Spleen (tissue), 11 donors: ENCODE data around the gene CCDC7. TPM values are rescaled to one million over a fixed set of nuclear protein-coding genes. Genes with fewer than 3 reads are reported as not detected.

ENCODE experiments used
- DNase-seq: peaks from one replicate; pipeline ENCODE4 v3.0.0-alpha.2; 2020
- H3K27ac ChIP-seq, 8 donors: fragments of 200-600 bp; sonication (generic) in 7 of 8; 1 replicate in 4 of 8; 2 replicates in 4 of 8; pipeline versions ENCODE4 v1.5.0 to v1.8.0; 2016 to 2021; ENCODE audit warnings: inconsistent platforms in 4 of 8, mild to moderate bottlenecking in 4 of 8, moderate library complexity in 1 of 8
- H3K27me3 ChIP-seq, 7 donors: fragments of 200-600 bp; sonication (generic) in 6 of 7; replicated peaks in 1 of 7; 1 replicate in 4 of 7; 2 replicates in 3 of 7; pipeline versions ENCODE4 v1.5.0 to v1.8.0; 2016 to 2021; ENCODE audit warnings: inconsistent platforms in 3 of 7, mild to moderate bottlenecking in 1 of 7
- H3K36me3 ChIP-seq, 6 donors: fragments of 200-600 bp; sonication (generic) in 5 of 6; 1 replicate in 4 of 6; 2 replicates in 2 of 6; pipeline versions ENCODE4 v1.5.0 to v1.8.0; 2016 to 2021; ENCODE audit warnings: inconsistent platforms in 2 of 6
- H3K4me1 ChIP-seq, 6 donors: fragments of 200-600 bp; sonication (generic) in 5 of 6; 1 replicate in 3 of 6; 2 replicates in 3 of 6; pipeline versions ENCODE4 v1.5.0 to v1.8.0; 2016 to 2021; ENCODE audit warnings: inconsistent platforms in 3 of 6
- H3K4me3 ChIP-seq, 8 donors: fragments of 200-600 bp; sonication (generic) in 7 of 8; 1 replicate in 4 of 8; 2 replicates in 4 of 8; pipeline versions ENCODE4 v1.5.0 to v1.8.0; 2016 to 2021; ENCODE audit warnings: inconsistent platforms in 4 of 8, mild to moderate bottlenecking in 4 of 8, moderate library complexity in 2 of 8
- H3K9me3 ChIP-seq, 8 donors: fragments of 200-600 bp; sonication (generic) in 7 of 8; 1 replicate in 4 of 8; 2 replicates in 4 of 8; pipeline versions ENCODE4 v1.5.0 to v1.8.0; 2016 to 2021; ENCODE audit warnings: inconsistent platforms in 4 of 8
- POLR2A ChIP-seq, 3 donors: fragments of 450-650 bp; IDR thresholded peaks; one replicate each; pipeline ENCODE4 v1.5.1; 2017; ENCODE audit warnings: antibody characterized with exemption in 3 of 3, mild to moderate bottlenecking in 1 of 3
- POLR2AphosphoS5 ChIP-seq, 3 donors: sonication (generic); formaldehyde crosslinking; IDR thresholded peaks; one replicate each; pipeline ENCODE4 v1.5.1; 2017; ENCODE audit warnings: antibody characterized with exemption in 3 of 3
- WGBS, 5 donors: extraction: QIAGEN DNeasy Blood & Tissue Kit in 3 of 5; methylation state at CpG; one replicate each; pipeline versions ENCODE4 v1.1.5 to v1.1.7; 2013 to 2018; 5-methylcytosine and 5-hydroxymethylcytosine counted together
- intact Hi-C: fragments of 100-400 bp; cut with DNase I; formaldehyde crosslinking; loops from one replicate; pipeline ENCODE4 v1.15.0; 2023; ENCODE audit warnings: low total_unique reads
- polyA plus RNA-seq, 3 donors: library from polyadenylated mRNA; stranded (reverse); fragments of 200-250 nt; gene quantifications; one replicate each; pipeline ENCODE4 v1.2.1, GENCODE V29; 2013
- total RNA-seq, 7 donors: library from RNA; depleted of rRNA in 3 of 7; stranded (reverse); fragments of >200 nt in 3 of 7; fragmentation: NEBNext Ultra II Directional in 4 of 7; extraction: Animal tissue kit (Norgen Biotek cat#: 25700) in 4 of 7; gene quantifications; one replicate each; pipeline versions ENCODE4 v1.1.0 to v1.2.1, GENCODE V29; 2016 to 2021
- TF ChIP-seq, protein P1 (sequence below), 11 experiments: fragments of 200-600 bp in 7 of 11; fragments of 450-650 bp in 4 of 11; sonication (generic) in 4 of 11; IDR thresholded peaks in 8 of 11; conservative IDR thresholded peaks in 3 of 11; 1 replicate in 7 of 11; 2 replicates in 4 of 11; pipeline versions ENCODE4 v1.4.0 to v1.8.0; 2016 to 2021; ENCODE audit warnings: antibody characterized with exemption in 11 of 11, inconsistent platforms in 4 of 11, mild to moderate bottlenecking in 1 of 11
- donor health status: healthy with polysubstance abuse.
- donor health status: DM: no; HTN: no; CAD: no; lungs with moderate emphysema.
- donor health status: DM: no; HTN: no; CAD: no.
- donor health status: Bipolar disorder and iron deficiency.
- donor health status: healthy.
- donor health status: DM: no; HTN: no; CAD: no.
- donor health status: DM: yes; HTN: yes; CAD: no.

CCDC7 gene
- total and polyA plus RNA-seq, 10 donors, result 0.70 to 32.6 (median 22.9) TPM

DNA sequence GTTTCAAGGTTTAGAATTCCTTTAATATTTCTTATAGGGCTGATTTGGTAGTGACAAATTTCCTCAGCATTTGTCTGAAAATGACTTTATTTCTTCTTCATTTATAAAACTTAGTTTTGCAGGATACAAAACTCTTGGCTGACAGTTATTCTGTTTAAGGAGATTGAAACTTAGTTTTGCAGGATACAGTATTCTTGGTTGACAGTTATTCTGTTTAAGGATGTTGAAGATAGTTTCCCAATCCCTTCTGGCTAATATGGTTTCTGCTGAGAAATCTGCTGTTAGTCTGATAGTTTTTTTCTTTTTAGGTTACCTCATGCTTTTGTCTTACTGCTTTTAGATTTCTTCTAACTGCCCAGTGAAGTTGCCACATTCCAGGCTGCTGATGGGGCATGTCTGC is 325.3 kb downstream of the CCDC7 start:
- Histone ChIP-seq H3K4me3 (no peak overlapping the region), H3K9me3 (peaks cover 3 to 84% (median 71%) of the 10 kb centered on the region in 8 donors), H3K36me3 (no peaks in the 10 kb centered on the region), H3K4me1 (no peaks in the 10 kb centered on the region), H3K27me3 (no peaks in the 10 kb centered on the region), H3K27ac (no peak overlapping the region)
- TF ChIP-seq POLR2A (IDR thresholded peaks at IDR 0.05), result no peak
- no peak for TF ChIP-seq POLR2AphosphoS5 (IDR thresholded peaks at IDR 0.05)
- TF ChIP-seq, protein P1, sequence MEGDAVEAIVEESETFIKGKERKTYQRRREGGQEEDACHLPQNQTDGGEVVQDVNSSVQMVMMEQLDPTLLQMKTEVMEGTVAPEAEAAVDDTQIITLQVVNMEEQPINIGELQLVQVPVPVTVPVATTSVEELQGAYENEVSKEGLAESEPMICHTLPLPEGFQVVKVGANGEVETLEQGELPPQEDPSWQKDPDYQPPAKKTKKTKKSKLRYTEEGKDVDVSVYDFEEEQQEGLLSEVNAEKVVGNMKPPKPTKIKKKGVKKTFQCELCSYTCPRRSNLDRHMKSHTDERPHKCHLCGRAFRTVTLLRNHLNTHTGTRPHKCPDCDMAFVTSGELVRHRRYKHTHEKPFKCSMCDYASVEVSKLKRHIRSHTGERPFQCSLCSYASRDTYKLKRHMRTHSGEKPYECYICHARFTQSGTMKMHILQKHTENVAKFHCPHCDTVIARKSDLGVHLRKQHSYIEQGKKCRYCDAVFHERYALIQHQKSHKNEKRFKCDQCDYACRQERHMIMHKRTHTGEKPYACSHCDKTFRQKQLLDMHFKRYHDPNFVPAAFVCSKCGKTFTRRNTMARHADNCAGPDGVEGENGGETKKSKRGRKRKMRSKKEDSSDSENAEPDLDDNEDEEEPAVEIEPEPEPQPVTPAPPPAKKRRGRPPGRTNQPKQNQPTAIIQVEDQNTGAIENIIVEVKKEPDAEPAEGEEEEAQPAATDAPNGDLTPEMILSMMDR (IDR thresholded peaks at IDR 0.05 in 8 of 11, conservative IDR thresholded peaks at IDR 0.05 in 3 of 11), result no peak
- DNase-seq, result no peak
- intact Hi-C loops, result no loop called here

DNA sequence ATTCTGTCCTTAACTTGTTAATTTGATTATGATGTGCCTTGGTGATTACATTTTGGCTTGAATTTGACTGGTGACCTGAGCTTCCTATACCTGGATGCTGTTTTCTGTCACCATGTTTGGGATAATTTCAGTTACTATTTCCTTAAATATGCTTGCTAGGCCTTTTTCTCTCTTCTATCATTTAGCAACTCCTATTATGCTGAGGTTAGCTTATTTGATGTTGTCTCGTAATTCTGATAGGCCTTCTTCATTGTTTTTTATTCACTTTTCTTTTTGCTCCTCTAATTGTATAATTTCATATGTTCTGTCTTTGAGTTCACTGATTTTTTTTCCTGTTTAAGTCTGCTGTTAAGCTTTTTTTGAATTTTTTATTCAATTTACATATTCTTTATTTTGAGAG is 327.2 kb downstream of the CCDC7 start:
- DNase-seq, result no peak
- no peaks in the 10 kb centered on the region for H3K36me3 ChIP-seq
- no peak overlapping the region for H3K4me3 ChIP-seq
- TF ChIP-seq POLR2AphosphoS5 (IDR thresholded peaks at IDR 0.05) (no peak), POLR2A (IDR thresholded peaks at IDR 0.05) (no peak)
- TF ChIP-seq, protein P1 (IDR thresholded peaks at IDR 0.05 in 8 of 11, conservative IDR thresholded peaks at IDR 0.05 in 3 of 11), result no peak
- H3K9me3 ChIP-seq, result peaks cover 3 to 65% (median 53%) of the 10 kb centered on the region in 8 donors
- 78 to 93% (median 88%) methylated on average over 1 of the region's 1 CpG for WGBS, 5 donors
- no peaks in the 10 kb centered on the region for H3K4me1 ChIP-seq
- no peaks in the 10 kb centered on the region for H3K27me3 ChIP-seq
- H3K27ac ChIP-seq, result no peak overlapping the region
- intact Hi-C loops, result no loop called here

DNA sequence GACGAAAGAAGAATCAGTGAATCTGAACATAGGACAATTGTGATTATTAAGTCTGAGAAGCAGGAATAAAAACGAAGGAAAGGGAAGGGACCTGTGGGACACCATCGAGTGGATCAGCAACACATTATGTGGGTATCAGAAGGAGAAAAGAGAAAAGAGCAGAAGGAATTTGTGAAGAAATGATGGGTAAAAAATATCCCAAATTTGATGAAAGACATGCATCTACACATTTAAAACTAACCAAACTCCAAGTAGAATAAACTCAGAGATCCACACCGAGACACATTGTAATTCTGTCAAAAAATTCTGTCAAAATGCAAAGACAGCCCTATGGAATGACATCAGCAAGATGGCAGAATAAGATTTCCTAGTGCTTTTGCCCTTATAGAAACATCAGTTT is 341.0 kb downstream of the CCDC7 start:
- H3K36me3 ChIP-seq, result no peaks in the 10 kb centered on the region
- no peak overlapping the region for H3K27ac ChIP-seq
- intact Hi-C loops, result no loop called here
- H3K4me1 ChIP-seq, result no peaks in the 10 kb centered on the region
- 85 to 94% (median 85%) methylated on average over 4 of the region's 4 CpGs for WGBS, 5 donors
- no peak overlapping the region for H3K4me3 ChIP-seq
- H3K27me3 ChIP-seq, result no peaks in the 10 kb centered on the region
- H3K9me3 ChIP-seq, result peaks cover 0 to 29% (median 0%) of the 10 kb centered on the region in 8 donors
- TF ChIP-seq POLR2AphosphoS5 (IDR thresholded peaks at IDR 0.05), result no peak
- TF ChIP-seq, protein P1 (IDR thresholded peaks at IDR 0.05 in 8 of 11, conservative IDR thresholded peaks at IDR 0.05 in 3 of 11), result no peak
- TF ChIP-seq POLR2A (IDR thresholded peaks at IDR 0.05), result no peak
- no peak for DNase-seq

DNA sequence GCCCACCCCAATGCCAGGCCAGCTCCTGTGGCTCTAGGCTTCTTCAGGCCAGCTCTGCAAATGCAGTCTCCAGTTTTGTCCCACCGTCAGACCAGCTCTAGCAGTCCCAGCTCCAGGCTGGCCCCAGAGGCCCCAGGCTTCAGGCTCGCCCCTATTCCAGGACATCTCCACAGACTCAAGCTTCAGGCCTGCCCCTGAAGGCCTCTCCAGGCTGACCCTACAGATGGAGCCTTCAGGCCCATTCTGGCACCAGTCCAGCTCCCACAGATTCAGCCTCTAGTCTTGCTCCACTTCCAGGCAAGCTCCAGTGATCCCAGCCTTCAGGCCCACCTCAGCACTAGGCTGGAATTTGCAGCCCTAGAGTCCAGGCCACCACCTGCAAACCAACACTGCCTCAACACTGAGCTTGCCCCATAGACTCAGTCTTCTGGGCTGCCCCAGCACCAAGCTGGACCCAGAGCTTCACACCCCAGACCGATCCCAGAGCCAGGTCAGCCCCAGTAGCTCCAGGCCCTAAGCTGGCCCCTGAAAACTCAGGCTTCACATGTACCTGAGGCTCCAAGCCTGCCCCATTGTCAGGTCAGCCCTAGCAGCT is 341.8 kb downstream of the CCDC7 start:
- Histone ChIP-seq H3K4me3 (no peak overlapping the region), H3K36me3 (no peaks in the 10 kb centered on the region), H3K9me3 (peaks cover 0 to 29% (median 0%) of the 10 kb centered on the region in 8 donors), H3K27ac (no peak overlapping the region), H3K4me1 (no peaks in the 10 kb centered on the region), H3K27me3 (no peaks in the 10 kb centered on the region)
- intact Hi-C loops, result no loop called here
- TF ChIP-seq, protein P1 (IDR thresholded peaks at IDR 0.05 in 8 of 11, conservative IDR thresholded peaks at IDR 0.05 in 3 of 11), result no peak
- TF ChIP-seq POLR2AphosphoS5 (IDR thresholded peaks at IDR 0.05) (no peak), POLR2A (IDR thresholded peaks at IDR 0.05) (no peak)
- no peak for DNase-seq
- WGBS, 5 donors, result 84 to 100% (median 89%) methylated on average over 1 to 3 of the region's 3 CpGs
